GM18519 (cell line): ENCODE data around the gene RPIA.

Source experiments
- ATAC-seq: cut with Tn5 transposase; IDR thresholded peaks from one replicate; pipeline ENCODE4 v1.9.1; 2021; ENCODE audit warnings: mild to moderate bottlenecking, moderate library complexity; ENCODE audit not compliant: unreplicated experiment, low FRiP score

The RPIA gene

GRCh38 chr2:88683160-88684021 lies 8.1 kb upstream of the RPIA start:
- no peak for ATAC-seq

GRCh38 chr2:88684519-88684918 lies 7.0 kb upstream of the RPIA start:
- no peak for ATAC-seq

DNA sequence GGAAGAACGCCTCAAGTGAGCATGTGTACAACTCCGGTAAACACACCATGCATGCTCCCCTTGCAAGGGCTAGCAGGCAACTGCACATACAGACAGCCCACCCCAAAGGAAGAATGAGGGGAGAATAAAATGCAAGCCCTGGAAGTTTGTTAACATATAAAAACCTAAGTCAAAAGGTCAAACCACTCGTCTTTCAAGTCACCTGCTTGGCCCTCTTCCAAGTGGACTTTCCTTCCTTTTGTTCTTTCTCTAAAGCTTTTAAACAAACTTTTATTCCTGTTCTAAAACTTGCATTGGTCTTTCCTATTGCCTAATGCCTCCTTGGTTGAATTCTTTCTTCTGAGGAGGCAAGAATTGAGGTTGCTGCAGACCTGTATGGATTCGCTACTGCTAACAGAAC lies 5.2 kb upstream of the RPIA start:
- no peak for ATAC-seq

- no peak for ATAC-seq
Observed at GRCh38 chr2:88687384-88687783, 4.1 kb upstream of the RPIA start.

GRCh38 chr2:88690591-88691338 lies 708 bp upstream of the RPIA start:
- ATAC-seq = no peak

DNA sequence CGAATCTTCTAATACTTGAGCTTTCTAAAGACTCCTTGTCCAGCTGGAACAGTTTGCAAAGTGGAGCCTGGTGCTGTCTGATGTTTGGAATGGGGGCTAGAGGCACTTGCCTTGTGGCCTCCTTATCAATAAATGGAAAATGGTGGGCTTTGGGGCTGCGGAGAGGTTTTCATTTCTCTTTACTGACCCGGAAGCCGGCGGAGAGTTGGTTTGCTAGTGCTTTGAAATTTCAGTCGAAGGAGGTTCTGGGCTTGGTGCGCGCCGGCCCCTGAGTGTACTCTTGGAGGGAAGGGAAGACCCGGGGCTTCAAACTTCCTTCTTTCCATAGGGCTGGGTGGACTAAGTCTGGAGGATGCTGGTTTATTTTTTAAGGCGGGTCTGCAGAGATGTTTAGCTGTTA lies 714 bp downstream of the RPIA start:
- no peak for ATAC-seq

DNA sequence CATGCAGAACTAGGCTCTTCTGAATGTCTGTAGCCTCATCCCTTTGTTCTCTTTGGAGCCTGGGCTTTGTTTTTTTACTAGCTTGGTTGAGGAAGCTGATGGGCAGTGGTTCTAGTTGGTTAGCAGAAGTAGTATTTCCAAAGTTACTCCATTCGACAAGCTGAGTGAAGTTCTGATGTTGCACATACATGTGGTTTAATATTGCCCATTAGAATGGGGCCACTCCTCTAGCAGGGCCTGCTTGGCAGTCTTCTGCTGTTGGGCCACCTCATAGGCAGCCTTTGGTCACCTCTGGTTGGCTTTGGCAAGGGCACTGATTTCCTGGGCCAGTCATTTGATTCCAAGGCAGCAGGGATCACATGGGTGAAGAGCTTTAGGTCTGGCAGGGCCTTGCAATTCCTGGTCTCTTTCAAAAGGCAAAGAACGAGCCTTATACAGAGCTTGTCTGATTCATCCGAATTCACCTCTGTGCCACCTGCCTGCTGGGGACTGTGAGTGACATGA lies 2.5 kb downstream of the RPIA start:
- no peak for ATAC-seq

DNA sequence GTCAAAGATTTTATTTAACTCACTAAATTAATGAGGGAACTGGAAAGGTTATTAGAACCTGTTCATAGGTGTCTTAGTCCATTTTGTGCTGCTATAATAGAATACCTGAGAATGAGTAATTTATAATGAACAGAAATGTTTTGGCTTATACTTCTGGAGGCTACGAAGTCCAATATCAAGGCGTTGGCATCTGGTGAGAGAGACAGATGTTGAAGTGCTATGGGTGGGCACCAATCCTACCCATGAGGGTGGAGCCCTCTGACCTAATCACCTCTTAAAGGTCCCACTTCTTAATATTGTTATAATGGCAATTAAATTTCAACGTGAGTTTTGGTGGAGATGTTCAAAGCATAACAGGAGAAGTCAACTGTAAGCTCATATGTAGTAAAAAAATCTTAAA lies 5.1 kb downstream of the RPIA start:
- no peak for ATAC-seq

GRCh38 chr2:88697370-88698026 lies 6.0 kb downstream of the RPIA start:
- no peak for ATAC-seq

GRCh38 chr2:88698027-88698413 lies 6.5 kb downstream of the RPIA start:
- no peak for ATAC-seq

GRCh38 chr2:88698498-88699233 lies 7.2 kb downstream of the RPIA start:
- no peak for ATAC-seq

GRCh38 chr2:88707003-88707402 lies 15.5 kb downstream of the RPIA start:
- no peak for ATAC-seq

GRCh38 chr2:88709181-88709631 lies 17.7 kb downstream of the RPIA start:
- no peak for ATAC-seq

- no peak for ATAC-seq
Observed at GRCh38 chr2:88711289-88711688, 19.8 kb downstream of the RPIA start.

DNA sequence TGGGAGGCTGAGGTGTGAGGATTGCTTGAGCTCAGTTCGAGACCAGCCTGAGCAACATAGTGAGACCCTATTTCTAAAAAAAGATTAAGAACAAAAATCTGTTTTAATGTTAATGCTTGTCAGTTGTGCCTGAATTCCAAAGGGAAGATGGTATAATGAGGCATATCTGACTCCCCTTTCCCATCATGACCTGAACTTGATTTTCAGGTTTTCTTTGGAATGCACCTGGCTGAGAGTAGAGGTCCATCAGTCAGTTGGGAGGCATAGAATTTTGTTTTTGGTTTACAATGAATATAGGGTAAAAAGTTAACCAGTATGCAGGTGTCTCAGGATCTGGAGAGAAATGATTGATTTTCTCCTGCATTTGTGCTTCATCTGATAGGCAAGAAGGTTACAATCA lies 20.4 kb downstream of the RPIA start:
- ATAC-seq = no peak

- no peak for ATAC-seq
Observed at GRCh38 chr2:88713408-88713807, 21.9 kb downstream of the RPIA start.

DNA sequence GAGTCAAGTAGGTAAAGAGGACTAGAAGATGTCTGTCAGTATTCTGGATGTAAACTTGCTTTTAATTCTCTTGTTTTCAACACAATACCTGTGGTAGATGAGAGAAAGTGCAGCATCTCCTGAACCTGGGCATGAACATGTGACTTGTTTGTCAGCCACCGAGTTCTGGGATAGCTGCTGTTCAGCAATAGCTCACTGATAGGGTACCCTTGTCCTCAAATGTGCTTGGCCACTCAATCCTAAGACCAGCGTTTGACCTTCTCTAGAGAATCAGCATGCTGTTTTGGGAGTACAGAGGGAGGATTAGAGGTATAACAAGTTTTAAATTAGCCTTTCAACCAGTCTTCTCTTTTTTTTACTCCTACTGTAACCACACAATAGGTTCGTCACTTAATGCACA lies 23.2 kb downstream of the RPIA start:
- no peak for ATAC-seq

DNA sequence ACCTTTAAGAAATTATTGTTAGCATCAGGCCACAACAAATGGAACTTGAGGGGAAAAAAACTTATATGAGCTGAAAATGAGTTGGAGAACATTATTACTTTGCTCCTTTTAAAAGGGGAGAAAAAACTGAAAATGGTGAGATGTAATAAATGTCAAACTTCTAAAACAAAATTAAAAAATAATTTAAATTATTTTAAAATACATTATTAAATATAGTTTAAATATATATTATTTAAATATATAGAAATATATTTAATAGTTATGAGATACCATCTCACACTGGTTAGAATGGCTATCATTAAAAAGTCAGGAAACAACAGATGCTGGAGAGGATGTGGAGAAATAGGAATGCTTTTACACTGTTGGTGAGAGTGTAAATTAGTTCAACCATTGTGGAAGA lies 28.9 kb downstream of the RPIA start:
- no peak for ATAC-seq

- no peak for ATAC-seq
Observed at GRCh38 chr2:88721268-88721667, 29.8 kb downstream of the RPIA start.

GRCh38 chr2:88724643-88725332 lies 33.3 kb downstream of the RPIA start:
- ATAC-seq = no peak
